Measurements from ENCODE around the gene SPTBN1.

- TF ChIP-seq CTCF (IDR thresholded peaks at IDR 0.05; ENCODE audit: borderline replicate concordance, extremely low read depth, low read length, poor library complexity, severe bottlenecking) = no peak
- no peak for TF ChIP-seq EZH2 (IDR thresholded peaks at IDR 0.05; ENCODE audit: borderline replicate concordance, low read depth, low read length, severe bottlenecking)
Observed at GRCh38 chr2:54416938-54417337, 39.2 kb upstream of the SPTBN1 start.

Measured in DND-41 (cell line).